ENCODE measurements around the gene DCDC2B.

Gene DCDC2B

GRCh38 chr1:32198237-32199042 is 10.4 kb upstream of the DCDC2B start:
- no peak for FAIRE-seq
- DNase-seq (ENCODE audit: insufficient read length): no peak

GRCh38 chr1:32199043-32199716 is 9.7 kb upstream of the DCDC2B start:
- FAIRE-seq: no peak
- DNase-seq (ENCODE audit: insufficient read length): no peak
- TF ChIP-seq POLR2AphosphoS5 (IDR thresholded peaks at IDR 0.05; ENCODE audit: low read depth, low read length) (no peak; the same call in 1 of the 2 replicates), TAF1 (IDR thresholded peaks at IDR 0.05; ENCODE audit: borderline replicate concordance, low read depth, low read length) (no peak), POLR2A (IDR thresholded peaks at IDR 0.05; ENCODE audit: low read depth, low read length) (no peak; the same call in 1 of the 2 replicates)

More at GRCh38 chr1:32198237-32199042, 10.4 kb upstream of the DCDC2B start:
- TF ChIP-seq POLR2AphosphoS5 (IDR thresholded peaks at IDR 0.05; ENCODE audit: low read depth, low read length): no peak; the same call in none of the 2 replicates
- peak; percentile 45 for TF ChIP-seq POLR2A (IDR thresholded peaks at IDR 0.05; ENCODE audit: low read depth, low read length)
- TF ChIP-seq TAF1 (IDR thresholded peaks at IDR 0.05; ENCODE audit: borderline replicate concordance, low read depth, low read length): no peak

- DNase-seq (ENCODE audit: insufficient read length) (no peak), FAIRE-seq (peak; percentile 40)
- no peak for TF ChIP-seq POLR2AphosphoS5 (IDR thresholded peaks at IDR 0.05; ENCODE audit: low read depth, low read length)
- no peak for TF ChIP-seq TAF1 (IDR thresholded peaks at IDR 0.05; ENCODE audit: borderline replicate concordance, low read depth, low read length)
- no peak for TF ChIP-seq POLR2A (IDR thresholded peaks at IDR 0.05; ENCODE audit: low read depth, low read length)
Observed at GRCh38 chr1:32199717-32200072, 9.2 kb upstream of the DCDC2B start.

GRCh38 chr1:32200226-32201010 is 8.5 kb upstream of the DCDC2B start, which contains the start of gene CCDC28B:
Gene CCDC28B (plus strand): TSS chr1:32200595. CDS start chr1:32201936, 1,341 bp downstream.
- DNase-seq (ENCODE audit: insufficient read length) (peak; percentile 69), FAIRE-seq (peak; percentile 92)
- TF ChIP-seq POLR2AphosphoS5 (IDR thresholded peaks at IDR 0.05; ENCODE audit: low read depth, low read length): 0 out of 2 replicates have a peak, but pooled peaks have one; percentile 27
- no peak for TF ChIP-seq POLR2A (IDR thresholded peaks at IDR 0.05; ENCODE audit: low read depth, low read length)
- no peak for TF ChIP-seq TAF1 (IDR thresholded peaks at IDR 0.05; ENCODE audit: borderline replicate concordance, low read depth, low read length)

GRCh38 chr1:32201011-32201855 is 7.7 kb upstream of the DCDC2B start:
- DNase-seq (ENCODE audit: insufficient read length): peak; percentile 69
- FAIRE-seq: peak; percentile 90
- no peak for TF ChIP-seq TAF1 (IDR thresholded peaks at IDR 0.05; ENCODE audit: borderline replicate concordance, low read depth, low read length)
- TF ChIP-seq POLR2A (IDR thresholded peaks at IDR 0.05; ENCODE audit: low read depth, low read length): peak; percentile 63; the same call in 1 of the 2 replicates

- DNase-seq (ENCODE audit: insufficient read length) (no peak), FAIRE-seq (no peak)
- no peak for TF ChIP-seq TAF1 (IDR thresholded peaks at IDR 0.05; ENCODE audit: borderline replicate concordance, low read depth, low read length)
- no peak for TF ChIP-seq POLR2A (IDR thresholded peaks at IDR 0.05; ENCODE audit: low read depth, low read length)
Observed at GRCh38 chr1:32204943-32205361, 3.9 kb upstream of the DCDC2B start.

GRCh38 chr1:32205401-32206370 is 3.2 kb upstream of the DCDC2B start, which contains the start of gene IQCC:
Gene IQCC (plus strand): TSS chr1:32205671. CDS start chr1:32205682, 11 bp downstream.
- FAIRE-seq (peak; percentile 97), DNase-seq (ENCODE audit: insufficient read length) (peak; percentile 95)
- peak; percentile 77; the same call in 1 of the 2 replicates for TF ChIP-seq POLR2A (IDR thresholded peaks at IDR 0.05; ENCODE audit: low read depth, low read length)
- TF ChIP-seq TAF1 (IDR thresholded peaks at IDR 0.05; ENCODE audit: borderline replicate concordance, low read depth, low read length): no peak
- TF ChIP-seq POLR2AphosphoS5 (IDR thresholded peaks at IDR 0.05; ENCODE audit: low read depth, low read length): peak; percentile 81

GRCh38 chr1:32208469-32208868 is 420 bp upstream of the DCDC2B start:
- FAIRE-seq (no peak), DNase-seq (ENCODE audit: insufficient read length) (no peak)
- TF ChIP-seq TAF1 (IDR thresholded peaks at IDR 0.05; ENCODE audit: borderline replicate concordance, low read depth, low read length): no peak

- no peak for TF ChIP-seq TAF1 (IDR thresholded peaks at IDR 0.05; ENCODE audit: borderline replicate concordance, low read depth, low read length)
- TF ChIP-seq POLR2A (IDR thresholded peaks at IDR 0.05; ENCODE audit: low read depth, low read length): no peak
- TF ChIP-seq POLR2AphosphoS5 (IDR thresholded peaks at IDR 0.05; ENCODE audit: low read depth, low read length): no peak
- DNase-seq (ENCODE audit: insufficient read length): peak; percentile 59
- FAIRE-seq: peak; percentile 91
Observed at GRCh38 chr1:32215629-32216480, 7.0 kb downstream of the DCDC2B start.

Measured in GM12892 (cell line).